GM21526 (cell line): ENCODE results near the gene RNLS.

Experiments used
- ATAC-seq: cut with Tn5 transposase; IDR thresholded peaks from one replicate; pipeline ENCODE4 v1.9.1; 2021; ENCODE audit warnings: moderate library complexity; ENCODE audit not compliant: unreplicated experiment, low FRiP score

Gene RNLS

GRCh38 chr10:88243836-88244730 lies 339.0 kb downstream of the RNLS start:
- no peak for ATAC-seq

- ATAC-seq: no peak
Observed at GRCh38 chr10:88243202-88243744, 339.8 kb downstream of the RNLS start.

- ATAC-seq: no peak
Observed at GRCh38 chr10:88241501-88241900, 341.6 kb downstream of the RNLS start.

GRCh38 chr10:88239212-88239611 lies 343.9 kb downstream of the RNLS start:
- ATAC-seq: no peak

GRCh38 chr10:88238615-88238914 lies 344.6 kb downstream of the RNLS start:
- ATAC-seq: no peak

GRCh38 chr10:88237896-88238614 lies 345.1 kb downstream of the RNLS start:
- ATAC-seq: no peak

GRCh38 chr10:88236121-88236743 lies 346.9 kb downstream of the RNLS start:
- ATAC-seq: no peak

GRCh38 chr10:88234297-88234696 lies 348.8 kb downstream of the RNLS start:
- no peak for ATAC-seq

- ATAC-seq: no peak
Observed at GRCh38 chr10:88233870-88234269, 349.2 kb downstream of the RNLS start.

- no peak for ATAC-seq
Observed at GRCh38 chr10:88232983-88233543, 350.1 kb downstream of the RNLS start.

GRCh38 chr10:88232029-88232895 lies 350.9 kb downstream of the RNLS start:
- no peak for ATAC-seq

GRCh38 chr10:88230251-88230650 lies 352.9 kb downstream of the RNLS start:
- ATAC-seq: no peak

- no peak for ATAC-seq
Observed at GRCh38 chr10:88228130-88228529, 355.0 kb downstream of the RNLS start.

- no peak for ATAC-seq
Observed at GRCh38 chr10:88227342-88228018, 355.6 kb downstream of the RNLS start.

GRCh38 chr10:88226891-88227290 lies 356.2 kb downstream of the RNLS start:
- no peak for ATAC-seq

- ATAC-seq: no peak
Observed at GRCh38 chr10:88226071-88226659, 357.0 kb downstream of the RNLS start.
